ENCODE measurements around the gene MAD1L1.

MAD1L1 gene

DNA sequence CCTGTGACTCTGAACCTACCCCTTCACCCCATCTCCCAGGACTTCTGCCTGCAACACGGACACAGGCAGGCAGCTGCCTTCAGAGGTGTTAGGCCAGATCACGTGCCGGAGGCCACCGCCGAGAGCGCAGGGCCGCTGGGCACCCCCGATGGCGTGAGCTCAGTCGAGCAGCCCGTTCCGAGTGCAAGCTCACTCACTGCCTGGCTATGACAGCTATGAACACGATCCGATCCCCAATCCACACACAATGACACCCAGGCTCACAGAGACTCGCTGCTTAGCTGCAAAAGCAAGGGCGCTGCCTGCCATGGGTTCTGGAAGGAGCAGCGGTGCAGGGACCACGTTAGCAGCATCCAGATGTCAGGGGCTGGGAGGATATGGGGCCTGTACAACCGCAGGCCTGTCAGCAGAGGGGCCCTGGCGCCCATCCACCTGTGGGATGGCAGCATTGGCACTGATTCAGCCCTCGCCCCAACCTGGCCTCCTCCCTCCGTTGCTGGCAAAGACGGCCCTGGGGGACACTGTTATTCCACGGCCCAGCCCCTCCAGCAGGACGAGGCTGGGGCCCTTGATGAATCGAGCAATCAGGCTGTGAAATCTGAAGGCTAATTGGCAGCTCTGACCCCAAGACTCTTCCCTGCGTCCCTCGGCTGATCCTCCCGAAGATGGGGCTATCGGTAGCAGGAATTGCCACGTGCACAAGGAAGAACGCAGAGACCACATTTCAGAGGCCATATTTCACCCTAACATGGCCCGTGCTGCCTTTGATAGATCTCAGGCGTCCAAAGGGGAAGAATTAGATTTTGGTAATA is 332.6 kb downstream of the MAD1L1 start:
- no peak for DNase-seq

DNA sequence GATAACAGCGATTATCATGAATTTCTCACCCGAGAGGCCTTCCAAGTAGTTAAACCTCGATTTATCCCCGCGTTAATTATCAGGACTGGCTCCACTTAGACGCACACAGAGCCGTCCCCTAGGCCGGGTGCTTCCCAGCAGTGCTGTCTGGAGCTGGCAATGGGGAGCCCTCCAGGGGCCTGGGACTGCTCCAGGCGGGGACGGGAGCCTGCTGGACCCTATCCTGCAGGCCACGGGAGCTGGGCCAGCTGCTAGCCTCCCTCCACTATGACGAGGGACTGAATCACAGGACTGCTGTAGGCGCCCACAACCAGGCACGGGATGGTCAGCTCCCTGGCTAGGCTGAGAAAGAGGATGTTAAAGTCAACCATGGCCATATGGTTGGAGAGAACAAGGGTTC is 333.5 kb downstream of the MAD1L1 start:
- no peak for DNase-seq

DNA sequence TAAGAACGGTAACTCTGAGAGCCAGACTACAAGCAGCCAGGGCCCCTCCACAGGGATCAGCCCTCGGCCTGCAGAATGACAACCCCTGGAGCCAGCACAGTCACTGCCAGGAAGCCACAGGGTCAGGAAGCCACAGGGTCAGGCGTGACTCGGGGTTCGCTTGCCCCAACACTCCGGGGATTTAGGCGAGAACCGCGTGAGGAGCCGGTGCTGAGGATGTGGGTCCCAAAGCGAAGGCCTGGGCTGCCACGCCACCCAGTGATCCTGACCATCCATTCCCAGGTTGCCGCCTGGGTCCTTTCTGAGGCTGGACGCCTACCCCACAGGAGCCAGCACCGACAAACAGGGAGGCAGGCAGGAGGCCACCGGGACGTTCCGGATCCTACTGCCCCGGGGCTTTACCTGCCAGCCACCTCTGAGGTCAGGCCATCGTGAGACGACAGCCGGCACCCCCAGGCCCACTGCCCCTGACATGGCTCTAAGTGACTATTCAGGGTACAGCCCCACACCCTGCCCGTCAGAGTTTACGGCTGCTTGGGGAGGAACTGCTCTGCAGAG is 334.0 kb downstream of the MAD1L1 start:
- DNase-seq: no peak

DNA sequence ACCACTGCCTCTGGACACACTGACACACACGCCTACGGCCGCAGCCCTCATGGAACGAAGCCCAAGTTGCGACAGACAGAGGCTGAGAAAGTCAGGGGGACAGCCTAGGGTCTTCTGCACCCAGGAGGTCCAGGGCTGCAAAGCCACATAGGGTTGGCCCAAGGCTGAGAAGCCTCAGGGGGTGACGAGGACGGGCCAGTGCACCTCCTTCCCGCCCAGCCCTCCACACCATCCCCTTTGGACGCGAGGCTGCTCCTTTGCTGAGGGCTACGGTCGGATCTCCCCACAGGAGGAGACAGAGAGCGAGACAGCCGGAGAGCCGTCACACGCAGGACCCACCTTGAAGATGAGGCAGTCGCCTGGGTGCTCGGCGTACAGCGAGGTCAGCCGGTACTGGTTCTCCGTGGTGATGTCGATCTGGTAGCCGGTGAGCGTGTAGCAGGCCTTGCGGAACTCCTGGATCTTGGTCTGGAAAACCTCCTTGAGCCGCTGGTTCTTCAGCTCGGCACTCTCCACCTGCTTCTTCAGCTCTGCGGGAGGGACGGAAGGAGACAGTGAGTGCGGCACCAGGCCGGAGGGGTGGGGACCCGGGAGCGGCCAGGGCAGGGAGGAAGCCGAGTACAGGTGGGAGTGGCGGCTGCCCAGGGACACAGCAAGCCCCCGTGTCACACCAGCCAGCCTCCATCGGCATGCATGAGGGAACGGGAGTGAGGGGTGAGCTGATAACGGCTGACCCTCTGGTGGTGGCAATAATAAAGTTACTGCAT is 334.7 kb downstream of the MAD1L1 start:
- no peak for DNase-seq

DNA sequence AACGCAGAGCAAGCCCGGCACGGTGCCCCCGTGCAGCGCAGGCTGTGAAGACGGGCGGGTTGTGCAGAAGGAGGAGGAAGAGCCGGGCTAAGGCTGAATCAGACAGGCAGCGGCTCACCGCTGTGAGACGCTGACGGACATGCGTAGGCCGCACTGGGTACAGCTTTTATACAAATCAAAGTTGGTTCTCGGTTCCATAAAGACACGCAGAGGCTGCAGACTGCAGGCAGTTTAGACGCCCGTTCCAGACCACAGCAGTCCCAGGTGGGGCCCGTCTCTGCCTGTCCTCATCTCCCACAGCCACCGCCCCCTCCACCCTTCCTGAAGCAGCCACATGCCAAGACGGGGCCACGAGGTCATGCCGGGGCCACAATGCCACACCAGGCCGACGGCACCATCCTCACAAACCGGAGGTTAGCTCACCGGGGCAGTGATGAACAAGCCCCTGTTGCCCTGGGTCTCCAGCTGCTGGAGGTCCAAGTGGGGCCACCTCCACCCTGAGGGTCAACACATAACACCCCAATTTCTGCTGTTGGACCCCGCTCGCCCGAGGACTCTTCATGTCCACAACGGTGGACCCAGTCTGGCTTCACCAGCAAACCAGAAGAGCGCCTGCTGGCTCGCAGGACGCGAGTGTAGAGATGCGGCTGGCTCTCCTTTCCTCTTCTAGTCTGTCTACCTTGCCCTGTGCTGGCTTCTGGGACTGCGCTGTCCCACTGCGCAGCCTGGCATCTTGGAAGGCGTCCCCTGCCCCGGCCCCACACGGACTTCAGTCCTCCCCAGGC is 335.5 kb downstream of the MAD1L1 start:
- no peak for DNase-seq

DNA sequence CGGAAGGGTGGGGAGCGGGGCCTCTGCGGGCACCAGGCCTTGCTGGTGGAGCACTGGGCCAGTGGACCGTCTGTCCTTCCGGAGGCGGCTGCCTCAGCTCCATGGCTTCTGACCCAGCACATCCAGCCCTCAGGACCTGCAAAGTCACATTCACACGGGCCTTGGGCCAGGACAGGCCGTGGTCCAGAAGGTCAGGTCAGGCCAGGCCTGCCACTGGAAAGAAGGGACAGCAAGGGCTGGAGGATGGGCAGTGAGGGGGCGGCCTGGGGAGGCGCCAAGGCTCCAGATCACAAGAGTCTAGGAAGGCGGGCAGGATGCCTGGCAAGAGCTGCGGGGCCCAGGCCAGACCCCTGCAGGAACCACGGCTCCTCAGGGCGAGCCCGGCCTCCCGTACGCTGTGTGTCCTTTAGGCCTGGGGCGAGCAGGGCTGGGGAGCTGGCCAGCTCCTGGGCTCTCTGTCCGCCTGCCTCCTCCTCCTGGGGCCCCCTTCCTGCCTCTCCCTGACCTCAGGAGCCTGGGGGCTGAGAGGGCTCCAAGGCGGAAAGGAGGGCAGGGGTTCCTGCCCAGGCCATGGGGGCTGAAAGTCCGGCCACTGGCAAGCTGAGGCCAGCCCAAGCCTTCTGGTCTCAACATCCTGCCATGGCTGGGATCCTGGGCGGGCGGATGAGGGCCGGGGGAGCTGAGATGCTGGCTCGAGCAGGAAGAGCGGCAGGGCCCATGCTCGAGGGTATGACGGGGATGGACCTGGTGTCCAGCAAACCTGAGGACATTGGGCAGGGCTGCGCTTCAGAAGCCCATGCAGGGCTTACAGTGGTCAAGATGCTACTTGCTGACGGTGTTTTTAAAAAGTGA is 336.9 kb downstream of the MAD1L1 start:
- no peak for DNase-seq

DNA sequence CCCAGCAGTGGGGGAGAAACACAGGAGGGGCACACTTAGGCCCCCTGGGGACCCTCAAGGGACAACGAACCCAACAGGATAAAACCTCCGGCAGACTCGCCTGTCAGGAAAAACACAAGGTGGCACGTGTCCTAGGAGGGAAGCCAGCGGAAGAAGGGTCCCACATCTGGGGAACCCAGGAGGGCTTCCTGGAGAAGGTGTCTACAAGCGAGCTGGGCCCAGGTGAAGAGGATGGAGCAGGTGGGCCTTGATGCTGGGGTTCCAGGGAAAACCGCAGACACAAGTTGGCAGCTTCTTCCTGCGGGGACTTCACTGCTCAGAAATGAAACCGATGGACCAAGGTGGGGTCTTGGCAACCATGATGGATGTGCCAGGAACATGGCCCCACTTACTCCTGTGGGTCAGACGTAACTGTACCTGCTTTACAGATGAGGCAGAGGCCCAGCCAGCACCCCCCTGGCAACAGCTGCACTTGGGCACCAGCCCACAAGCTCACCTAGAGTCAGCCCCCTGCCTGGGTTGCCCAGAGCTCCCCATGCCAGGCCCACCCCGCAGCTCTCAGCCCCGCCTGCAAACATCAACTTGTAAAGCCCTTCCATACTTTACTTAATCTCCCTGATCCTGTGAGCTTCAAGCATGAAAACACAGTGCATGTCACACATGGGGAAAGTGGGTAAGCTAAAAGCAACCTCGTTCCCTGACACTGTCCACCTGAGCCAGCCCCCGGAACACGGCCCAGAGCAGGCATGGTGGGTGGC is 337.7 kb downstream of the MAD1L1 start:
- DNase-seq: no peak

DNA sequence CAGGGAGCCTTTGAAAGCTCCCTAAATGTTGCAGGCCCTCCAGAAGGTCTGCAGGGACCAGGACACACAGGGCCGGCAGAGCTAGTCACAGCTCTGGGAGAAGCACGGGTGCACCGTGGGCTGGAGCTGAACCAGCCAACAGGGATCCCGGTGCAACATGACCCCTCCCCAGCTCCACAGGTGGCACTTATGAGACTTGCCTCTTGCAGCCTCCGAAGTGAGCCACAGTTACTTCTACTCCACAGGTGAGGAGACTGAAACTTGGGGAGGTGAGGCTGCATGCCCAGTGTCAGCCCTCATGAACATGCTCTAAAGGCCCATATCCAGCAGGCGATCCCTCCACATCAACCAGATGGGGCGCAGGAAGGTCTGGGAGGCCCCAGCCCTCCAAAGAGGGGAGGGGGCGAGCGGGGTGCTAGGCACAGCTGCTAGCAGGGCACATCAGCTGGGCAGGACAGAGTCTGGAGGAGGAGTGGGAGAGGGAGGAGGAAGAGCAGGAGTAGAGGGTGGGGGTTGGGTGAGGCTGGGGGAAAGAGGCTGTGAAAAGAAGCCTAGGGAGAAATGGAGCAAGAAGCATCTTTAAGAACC is 338.3 kb downstream of the MAD1L1 start:
- no peak for DNase-seq

DNA sequence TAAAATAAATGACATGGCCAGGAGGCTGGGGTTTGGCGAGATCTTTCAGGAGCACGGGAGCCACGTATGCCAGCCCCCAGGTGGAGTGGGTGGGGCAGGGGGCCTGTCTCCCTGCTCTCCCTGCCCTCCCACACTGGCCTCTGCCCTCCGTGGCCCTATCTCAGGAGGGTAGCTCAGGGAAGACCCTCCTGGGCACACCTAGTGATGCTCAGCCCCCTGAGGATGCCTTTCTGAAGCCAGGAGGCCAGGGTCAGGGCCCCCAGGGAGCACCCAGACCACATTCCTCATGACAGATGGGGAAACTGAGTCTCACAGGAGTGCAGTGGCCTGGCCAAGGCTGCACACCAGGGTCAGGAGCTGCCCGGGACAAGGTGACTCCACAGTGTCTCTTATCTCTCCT is 339.3 kb downstream of the MAD1L1 start:
- no peak for DNase-seq

DNA sequence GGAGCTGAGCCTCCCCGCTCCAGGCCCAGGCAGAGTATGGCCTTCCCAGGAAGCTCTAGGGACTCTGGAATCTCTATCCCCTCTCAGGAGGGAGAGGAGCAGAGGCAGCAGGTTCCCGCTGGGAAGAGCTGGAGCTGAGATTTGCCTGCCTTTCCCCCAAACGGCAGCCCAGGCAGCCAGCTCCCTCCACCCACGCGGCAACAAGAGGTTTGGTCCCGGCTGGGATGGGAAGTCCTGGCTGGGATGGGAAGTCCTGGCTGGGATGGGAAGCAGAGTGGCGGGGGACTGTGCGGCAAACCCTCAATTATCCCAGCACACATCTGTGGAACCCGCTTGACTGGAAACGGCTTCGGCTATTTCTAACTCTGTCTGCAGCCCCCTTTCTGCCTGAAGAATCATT is 339.7 kb downstream of the MAD1L1 start:
- no peak for DNase-seq

DNA sequence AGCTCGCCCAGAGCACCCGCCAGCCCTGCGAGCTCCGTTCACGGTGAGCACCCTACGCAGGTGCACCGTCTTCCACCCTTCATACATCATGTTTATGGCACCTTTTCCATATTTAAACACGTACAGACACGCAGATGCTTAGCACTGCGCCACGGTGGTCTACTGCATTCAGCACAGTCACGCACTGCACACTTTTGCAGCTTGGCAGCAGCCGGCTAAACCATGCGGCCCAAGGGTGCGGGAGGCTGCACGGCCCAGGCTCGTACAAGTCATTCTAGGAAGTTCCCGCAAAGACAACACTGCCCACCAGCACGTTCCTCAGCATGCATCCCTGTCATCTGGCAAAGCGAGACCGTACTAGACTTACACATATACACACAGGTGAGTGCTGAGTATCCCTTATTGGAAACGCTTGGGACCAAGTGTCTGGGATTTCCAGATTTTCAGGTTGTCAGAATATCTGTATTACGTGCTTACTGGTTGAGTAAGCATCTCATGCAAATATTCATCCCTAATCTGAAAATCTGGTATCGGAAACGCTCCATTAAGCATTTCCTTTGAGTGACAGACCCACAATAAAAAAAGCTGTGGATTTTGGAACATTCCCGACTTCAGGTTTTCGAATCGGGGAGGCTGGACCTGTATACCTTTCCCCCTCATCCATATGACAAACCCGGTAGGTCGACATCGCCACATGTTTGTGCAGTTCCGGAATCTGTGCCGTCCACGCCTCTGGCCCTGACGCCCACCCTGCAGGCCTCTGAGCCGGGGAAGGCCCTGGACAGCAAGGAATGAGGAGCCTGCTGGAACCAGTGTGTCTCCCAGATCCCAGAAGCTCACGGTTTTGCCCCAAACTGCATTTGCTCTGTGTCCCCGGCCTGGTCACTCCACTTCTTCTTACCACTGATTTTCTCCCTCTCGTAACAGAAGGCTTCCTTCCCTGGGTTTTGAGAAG is 340.5 kb downstream of the MAD1L1 start:
- no peak for DNase-seq

DNA sequence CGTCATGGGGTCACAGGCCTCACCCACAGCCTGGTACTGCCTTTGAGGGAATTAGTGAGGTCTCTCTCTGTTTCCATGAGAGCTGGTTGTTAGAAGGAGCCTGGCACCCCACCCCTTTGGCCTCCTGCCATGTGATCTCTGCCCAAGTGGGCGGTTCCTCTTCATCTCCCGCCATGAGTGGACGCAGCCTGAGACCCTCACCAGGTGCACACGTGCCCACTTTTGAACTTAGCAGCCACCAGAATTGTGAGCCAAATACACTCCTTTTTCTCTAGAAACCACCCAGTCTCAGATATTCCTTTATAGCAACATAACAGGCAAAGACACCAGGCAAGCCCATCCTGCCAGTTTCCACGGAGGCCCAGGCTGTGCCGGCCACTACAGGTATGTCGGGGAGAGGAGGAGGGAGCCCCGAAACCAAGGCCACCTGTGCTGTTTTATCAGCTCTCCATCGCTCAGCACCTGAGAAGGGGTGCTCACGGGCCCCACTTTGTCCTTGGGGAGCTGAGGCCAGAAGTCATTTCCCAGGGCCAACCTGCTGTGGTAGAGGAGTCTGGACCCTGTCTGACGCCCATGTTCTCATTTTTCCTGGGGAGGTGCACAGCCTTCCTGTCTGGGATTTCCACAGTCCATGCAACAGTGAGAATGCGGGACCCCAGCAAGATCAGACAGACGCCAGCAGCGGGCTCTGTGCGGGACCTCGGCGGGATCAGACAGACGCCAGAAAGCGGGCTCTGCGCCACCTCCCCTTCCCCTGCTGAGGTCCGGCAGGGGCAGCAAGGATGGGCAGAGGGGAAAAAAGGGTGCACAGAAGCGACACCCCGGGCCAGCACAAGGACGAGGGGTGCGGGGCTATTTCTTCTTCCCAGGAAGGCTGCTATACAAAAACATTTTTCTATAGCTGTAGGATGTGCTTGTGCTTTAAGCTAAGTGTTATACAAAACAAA is 342.2 kb downstream of the MAD1L1 start:
- DNase-seq: no peak

DNA sequence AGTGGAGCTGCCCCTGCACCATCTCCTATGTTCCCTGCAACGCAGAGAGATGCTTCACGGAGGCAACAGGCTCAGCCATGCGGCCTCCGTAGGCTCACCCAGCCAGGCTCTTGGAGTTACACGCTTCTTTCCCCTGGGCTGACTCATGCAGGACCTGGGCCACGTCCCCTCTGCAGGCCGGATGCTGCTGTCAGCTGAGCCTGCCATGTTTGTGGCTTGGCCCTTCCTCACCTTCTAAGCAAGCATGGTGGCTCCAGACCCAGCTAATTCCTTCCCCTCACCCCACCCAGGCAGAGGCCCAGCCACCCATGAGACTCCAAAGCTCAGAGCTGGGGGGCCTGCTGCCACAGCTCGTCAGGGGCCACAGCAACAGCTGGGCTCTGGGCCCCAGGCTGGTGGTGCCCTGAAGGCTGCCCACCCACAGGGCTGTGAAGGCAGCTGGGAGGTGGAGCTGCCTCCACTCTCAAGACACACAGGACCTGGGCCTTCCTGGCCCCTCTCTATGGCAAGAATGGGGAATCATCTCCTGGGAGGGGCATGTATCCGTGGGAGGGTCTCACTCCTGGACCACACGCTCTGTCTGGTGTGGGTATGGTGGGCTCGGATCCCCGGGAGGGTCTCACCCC is 343.1 kb downstream of the MAD1L1 start:
- no peak for DNase-seq

DNA sequence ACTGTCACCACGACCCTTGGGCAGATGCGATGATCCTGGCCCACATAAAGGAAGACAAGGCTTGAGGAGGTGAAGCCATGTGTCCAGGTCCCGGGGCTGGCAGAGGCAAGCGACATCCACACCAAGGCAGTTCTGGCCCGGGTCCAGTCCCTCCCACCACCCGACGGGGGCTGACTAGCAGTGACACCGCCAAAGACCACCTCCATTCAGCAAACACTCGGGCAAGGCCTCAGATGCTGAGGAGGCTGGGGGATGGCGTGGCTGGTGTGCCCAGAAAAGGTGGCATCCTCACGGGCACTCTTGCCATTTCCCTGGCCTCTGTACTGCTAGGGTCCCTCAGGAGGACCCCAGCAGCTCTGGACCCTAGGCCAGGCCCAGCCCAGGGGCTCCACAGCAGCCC is 343.7 kb downstream of the MAD1L1 start:
- DNase-seq: no peak

DNA sequence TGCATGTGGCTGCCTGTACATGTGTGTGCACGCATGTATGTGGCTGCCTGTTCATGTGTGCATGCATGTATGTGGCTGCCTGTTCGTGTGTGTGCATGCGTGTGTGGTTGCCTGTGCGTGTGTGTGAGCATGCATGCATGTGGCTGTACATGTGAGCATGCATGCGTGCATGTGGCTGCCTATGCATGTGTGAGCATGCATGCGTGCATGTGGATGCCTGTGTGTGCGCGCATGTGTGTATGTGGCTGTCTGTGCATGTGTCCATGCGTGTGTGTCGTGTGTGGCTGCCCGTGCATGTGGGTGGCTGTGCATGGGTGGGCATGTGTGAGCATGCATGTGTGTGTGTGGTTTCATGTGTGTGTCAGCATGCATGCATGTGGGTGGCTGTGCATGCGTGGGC is 344.3 kb downstream of the MAD1L1 start:
- no peak for DNase-seq

DNA sequence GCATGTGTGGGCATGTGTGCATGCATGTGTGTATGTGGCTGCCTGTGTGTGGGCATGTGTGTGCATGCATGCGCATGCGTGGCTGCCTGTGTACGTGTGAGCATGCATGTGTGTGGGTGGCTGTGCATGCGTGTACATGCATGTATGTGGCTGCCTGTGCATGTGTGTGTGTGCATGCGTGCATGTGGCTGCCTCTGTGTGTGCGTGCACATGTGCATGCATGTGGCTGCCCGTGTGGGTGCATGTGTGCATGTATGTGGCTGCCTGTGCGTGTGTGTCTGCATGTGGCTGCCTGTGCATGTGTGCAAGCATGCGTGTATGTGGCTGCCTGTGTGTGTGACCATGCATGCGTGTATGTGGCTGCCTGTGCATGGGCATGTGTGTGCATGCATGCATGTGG is 345.5 kb downstream of the MAD1L1 start:
- no peak for DNase-seq

DNA sequence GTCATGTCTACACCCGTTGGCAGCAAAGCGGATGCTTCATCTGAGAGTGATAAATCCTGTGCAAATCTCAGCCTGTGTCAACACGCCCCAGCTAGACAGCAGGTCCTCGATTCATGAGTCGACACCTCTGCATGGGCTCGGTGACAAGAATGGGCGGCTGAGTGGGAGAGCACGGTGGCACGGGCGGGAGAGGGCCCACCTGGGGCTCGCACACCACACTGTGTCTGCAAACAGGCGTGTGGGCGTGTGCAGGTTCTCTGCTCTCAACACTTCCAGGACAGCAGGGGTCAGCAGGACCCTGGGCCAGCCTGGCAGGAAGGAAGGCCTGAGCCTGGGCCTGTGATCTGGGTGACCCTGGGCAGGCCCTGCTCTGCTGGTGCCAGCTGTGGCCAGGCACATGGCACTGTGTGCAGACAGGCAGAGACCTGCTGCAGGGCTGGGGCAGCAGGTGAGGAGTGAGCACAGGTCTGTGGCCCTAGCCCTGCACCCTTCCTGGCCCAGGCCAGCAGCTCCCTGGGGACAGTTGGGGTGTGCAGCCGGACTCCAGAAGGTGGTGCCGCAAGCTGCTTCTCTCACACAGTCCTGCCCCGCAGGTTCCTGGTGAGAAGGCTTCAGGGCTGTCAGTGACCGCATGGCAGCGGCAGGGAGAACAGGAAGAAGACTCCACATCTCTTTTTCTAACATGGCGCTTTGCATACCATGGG is 346.2 kb downstream of the MAD1L1 start:
- no peak for DNase-seq

All from NCI-H187 (cell line).